Measurements from ENCODE around the gene MCC. TPM values are rescaled to one million over a fixed set of nuclear protein-coding genes. Genes with fewer than 3 reads are reported as not detected.
A peak's percentile ranks its signal among the peaks of the same experiment; 100 is the strongest.

Gene MCC
- total RNA-seq, 2 experiments from 2014 or later, result 2.9 to 3.3 TPM

DNA sequence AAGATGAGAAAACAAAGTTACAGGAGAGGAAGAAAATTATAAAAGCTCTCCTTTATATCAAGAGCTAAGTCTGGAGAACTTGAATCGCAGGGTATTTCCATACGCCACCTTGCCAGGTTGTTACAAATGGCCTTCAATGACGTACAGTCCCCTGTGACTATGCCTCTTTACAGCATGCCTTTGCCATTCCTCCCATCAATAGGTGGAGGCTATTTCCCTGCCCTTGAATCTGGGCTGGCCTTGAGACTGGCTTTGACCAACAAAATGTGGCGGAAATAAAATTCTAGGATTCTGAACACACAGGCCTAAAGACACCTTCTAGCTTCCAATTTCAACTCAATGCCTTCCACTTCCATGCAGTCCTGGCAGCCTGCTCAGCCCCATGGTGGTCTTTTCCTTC is 99.1 kb downstream of the MCC start:
- Mint-ChIP-seq H3K4me3 (no peak overlapping the region), H3K27ac (no peak overlapping the region), H3K27me3 (peaks cover 27% of the 10 kb centered on the region), H3K4me1 (no peaks in the 10 kb centered on the region), H3K9me3 (no peaks in the 10 kb centered on the region), H3K36me3 (ENCODE audit: low read depth) (no peaks in the 10 kb centered on the region)
- ChIA-PET POLR2A (no interaction called here), CTCF (interaction anchor here (2.3 kb wide), 1 partner anchor 9 kb away, joined by 6 read pairs; no protein-coding TSS in a partner anchor)
- DNase-seq, result no peak

DNA sequence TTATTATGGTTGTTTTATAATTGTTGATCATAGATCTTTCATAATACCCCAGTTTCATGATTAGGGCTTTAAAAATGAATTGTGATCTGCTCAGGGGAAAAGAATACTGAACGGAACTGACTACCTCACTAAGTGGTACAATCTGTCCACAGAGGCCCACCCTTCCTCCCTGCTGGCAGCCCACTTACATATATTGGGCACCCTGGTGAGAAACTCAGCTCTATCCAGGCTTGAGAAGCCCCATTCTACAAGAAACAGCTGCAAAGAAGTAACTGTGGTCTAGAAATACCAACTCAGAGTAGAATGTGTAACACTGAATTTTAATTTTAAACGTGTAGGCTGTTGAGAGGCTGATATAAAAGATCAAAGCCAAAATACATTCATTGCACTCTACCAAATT is 100.4 kb downstream of the MCC start:
- Mint-ChIP-seq H3K4me1 (no peaks in the 10 kb centered on the region), H3K27ac (no peak overlapping the region), H3K27me3 (peaks cover 30% of the 10 kb centered on the region), H3K9me3 (no peaks in the 10 kb centered on the region), H3K36me3 (ENCODE audit: low read depth) (no peaks in the 10 kb centered on the region), H3K4me3 (no peak overlapping the region)
- no peak for DNase-seq
- POLR2A ChIA-PET, result no interaction called here
- CTCF ChIA-PET, result no interaction called here

DNA sequence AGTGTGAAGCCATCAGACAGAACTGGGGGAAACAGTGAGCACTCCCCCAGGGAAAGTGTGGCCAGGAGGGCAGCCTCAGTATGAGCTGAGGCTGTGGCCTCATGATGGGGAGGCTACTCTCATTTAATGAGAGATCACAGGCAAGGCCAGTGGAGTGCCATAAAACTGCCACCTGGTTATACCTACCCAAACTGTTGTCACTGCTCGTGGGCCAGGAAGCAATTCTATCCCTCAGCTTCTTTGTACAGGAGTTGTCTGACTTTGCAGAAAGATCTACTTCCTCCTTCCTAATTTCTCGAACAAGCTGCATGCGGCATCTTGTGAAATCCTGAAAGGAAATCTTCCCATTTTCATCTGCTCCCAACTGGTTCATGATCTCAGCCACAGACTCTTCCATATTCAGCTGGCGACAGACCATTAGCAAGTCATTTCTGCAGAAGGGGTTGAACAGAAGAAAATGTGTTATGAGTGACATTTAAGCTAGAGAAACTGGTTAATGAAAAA is 103.4 kb downstream of the MCC start:
- Mint-ChIP-seq H3K27me3 (peaks cover 35% of the 10 kb centered on the region), H3K4me1 (peaks cover 13% of the 10 kb centered on the region), H3K9me3 (no peaks in the 10 kb centered on the region), H3K36me3 (ENCODE audit: low read depth) (peaks cover 3% of the 10 kb centered on the region), H3K4me3 (no peak overlapping the region), H3K27ac (no peak overlapping the region)
- ChIA-PET CTCF (interaction anchor here (0.9 kb wide), 1 partner anchor 10 kb away, joined by 4 read pairs; no protein-coding TSS in a partner anchor), POLR2A (no interaction called here)
- DNase-seq, result no peak

DNA sequence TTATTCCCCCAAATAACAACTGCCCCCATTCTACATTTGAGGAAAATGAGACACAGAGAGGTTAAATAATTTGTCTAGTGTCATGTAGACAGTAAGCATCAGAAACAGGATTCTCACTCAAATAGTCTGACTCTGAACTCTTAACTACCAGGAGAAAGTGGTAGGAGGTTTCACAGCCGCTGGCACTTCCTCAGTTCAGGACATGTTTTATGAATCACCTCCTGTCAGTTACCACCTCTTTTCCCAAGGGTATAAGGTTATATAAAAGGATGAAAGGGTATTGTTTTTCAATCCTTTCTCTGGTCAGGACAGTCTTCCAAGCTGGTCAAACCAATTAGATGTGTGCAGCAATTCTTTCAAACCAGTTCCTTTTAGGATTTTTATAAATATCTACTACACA is 105.5 kb downstream of the MCC start:
- no peak for DNase-seq
- Mint-ChIP-seq H3K4me3 (no peak overlapping the region), H3K36me3 (ENCODE audit: low read depth) (peaks cover 3% of the 10 kb centered on the region), H3K27ac (no peak overlapping the region), H3K4me1 (peaks cover 29% of the 10 kb centered on the region), H3K27me3 (peaks cover 26% of the 10 kb centered on the region), H3K9me3 (no peaks in the 10 kb centered on the region)
- POLR2A ChIA-PET, result no interaction called here
- CTCF ChIA-PET, result no interaction called here

- Mint-ChIP-seq H3K4me3 (no peak overlapping the region), H3K9me3 (peaks cover 5% of the 10 kb centered on the region), H3K36me3 (ENCODE audit: low read depth) (peaks cover 6% of the 10 kb centered on the region), H3K27me3 (peaks cover 26% of the 10 kb centered on the region), H3K4me1 (peaks cover 36% of the 10 kb centered on the region), H3K27ac (no peak overlapping the region)
- CTCF ChIA-PET, result no interaction called here
- POLR2A ChIA-PET, result no interaction called here
- DNase-seq, result no peak
Measured at GRCh38 chr5:113381791-113382190, 106.5 kb downstream of the MCC start.

GRCh38 chr5:113380807-113381326 is 107.4 kb downstream of the MCC start:
- peaks cover 9% of the 10 kb centered on the region for H3K36me3 Mint-ChIP-seq (ENCODE audit: low read depth)
- H3K4me1 Mint-ChIP-seq, result peaks cover 42% of the 10 kb centered on the region
- peaks cover 24% of the 10 kb centered on the region for H3K27me3 Mint-ChIP-seq
- no peak for DNase-seq
- ChIA-PET POLR2A (no interaction called here), CTCF (interaction anchor here (2.0 kb wide), 1 partner anchor 9 kb away, joined by 6 read pairs; no protein-coding TSS in a partner anchor)
- H3K4me3 Mint-ChIP-seq, result no peak overlapping the region
- H3K9me3 Mint-ChIP-seq, result peaks cover 7% of the 10 kb centered on the region
- no peak overlapping the region for H3K27ac Mint-ChIP-seq

DNA sequence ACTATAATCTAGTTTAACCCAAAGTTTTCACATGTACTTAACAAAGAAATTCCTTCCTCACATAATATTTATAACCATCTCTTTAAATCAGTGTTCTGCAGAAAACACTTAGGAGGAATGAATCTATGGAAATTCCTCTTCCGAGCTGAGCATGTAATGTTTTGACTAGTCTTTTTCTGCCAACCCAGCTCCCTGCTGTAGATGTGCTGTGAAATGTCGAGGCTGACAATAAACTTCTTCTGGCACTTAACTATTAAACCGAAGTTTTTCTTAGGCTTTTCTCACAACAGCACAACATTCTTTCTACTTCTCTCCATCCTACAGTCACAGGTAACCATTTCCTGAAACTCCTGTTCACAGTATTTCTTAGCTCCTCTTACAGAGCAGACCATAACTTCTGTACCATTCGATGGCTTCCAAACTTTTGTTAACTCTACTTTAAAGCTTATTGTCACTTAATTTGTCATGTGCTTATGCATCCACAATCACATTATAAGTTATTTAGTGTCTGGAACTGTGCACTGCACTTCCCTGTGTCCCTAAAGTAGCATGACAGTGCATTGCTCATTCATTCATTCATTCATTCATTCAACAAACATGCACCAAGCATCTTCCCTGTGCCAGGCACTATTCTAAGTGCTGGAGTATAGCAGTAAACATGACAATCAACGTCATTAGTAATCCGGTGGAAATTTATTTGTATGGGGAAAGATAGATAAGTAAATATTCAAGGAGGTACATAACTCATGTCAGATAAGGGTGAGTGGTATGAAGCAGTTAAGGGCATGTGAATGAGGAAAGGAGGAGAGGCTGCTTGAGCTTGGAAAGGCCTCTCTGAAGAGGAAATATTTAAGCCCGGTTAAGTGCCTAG is 108.1 kb downstream of the MCC start:
- Mint-ChIP-seq H3K4me3 (no peak overlapping the region), H3K27me3 (peaks cover 19% of the 10 kb centered on the region), H3K27ac (no peak overlapping the region), H3K4me1 (peaks cover 48% of the 10 kb centered on the region), H3K9me3 (peaks cover 7% of the 10 kb centered on the region), H3K36me3 (ENCODE audit: low read depth) (peaks cover 9% of the 10 kb centered on the region)
- CTCF ChIA-PET, result interaction anchor here (0.8 to 2.0 kb wide), 3 partner anchors 9 to 412 kb away, joined by 3 to 6 read pairs (median 3); no protein-coding TSS in a partner anchor
- POLR2A ChIA-PET, result no interaction called here
- no peak for DNase-seq

DNA sequence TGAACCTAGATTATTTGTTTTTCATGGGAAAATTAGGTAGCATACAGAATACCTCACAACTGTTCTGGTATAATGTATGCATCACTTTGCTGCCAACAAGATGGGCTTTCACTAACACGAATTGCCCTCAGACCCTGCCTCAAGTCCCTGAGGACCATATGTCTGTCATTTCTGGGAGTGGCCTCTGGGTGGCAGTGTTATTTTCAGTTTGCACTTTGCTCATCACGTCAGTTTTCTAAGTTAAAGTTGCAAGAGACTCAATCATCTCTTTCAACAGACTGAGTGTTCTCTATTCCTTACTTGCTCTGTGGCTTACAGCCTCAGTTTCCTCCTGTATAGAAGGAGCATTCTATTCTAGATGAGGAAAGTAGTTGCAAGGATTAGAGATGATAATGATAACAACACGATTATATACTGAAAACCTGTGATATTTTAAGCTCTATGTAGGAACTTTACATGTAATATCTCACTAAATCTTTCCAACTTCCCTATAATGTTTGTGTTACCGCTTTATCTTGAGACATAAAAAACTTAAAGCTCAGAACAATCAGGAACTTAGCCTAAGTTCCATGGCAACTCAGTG is 109.2 kb downstream of the MCC start:
- Mint-ChIP-seq H3K27me3 (peaks cover 21% of the 10 kb centered on the region), H3K27ac (peak overlapping the region; percentile 43), H3K4me1 (peaks cover 50% of the 10 kb centered on the region), H3K9me3 (peaks cover 7% of the 10 kb centered on the region), H3K36me3 (ENCODE audit: low read depth) (peaks cover 9% of the 10 kb centered on the region), H3K4me3 (peak overlapping the region; percentile 41)
- POLR2A ChIA-PET, result no interaction called here
- CTCF ChIA-PET, result interaction anchor here (0.5 to 2.0 kb wide), 8 partner anchors 10 to 472 kb away, joined by 3 to 6 read pairs (median 3); no protein-coding TSS in a partner anchor
- DNase-seq, result peak; percentile 67

- ChIA-PET CTCF (interaction anchor here (1.2 to 1.7 kb wide), 2 partner anchors 9 to 15 kb away, joined by 3 read pairs; no protein-coding TSS in a partner anchor), POLR2A (no interaction called here)
- peak overlapping the region; percentile 65 for H3K27ac Mint-ChIP-seq
- peak overlapping the region; percentile 45 for H3K4me3 Mint-ChIP-seq
- peaks cover 19% of the 10 kb centered on the region for H3K27me3 Mint-ChIP-seq
- no peak for DNase-seq
- peaks cover 9% of the 10 kb centered on the region for H3K36me3 Mint-ChIP-seq (ENCODE audit: low read depth)
- peaks cover 7% of the 10 kb centered on the region for H3K9me3 Mint-ChIP-seq
- H3K4me1 Mint-ChIP-seq, result peaks cover 50% of the 10 kb centered on the region
Measured at GRCh38 chr5:113378514-113378913, 109.7 kb downstream of the MCC start.

GRCh38 chr5:113378081-113378480 is 110.2 kb downstream of the MCC start:
- CTCF ChIA-PET, result interaction anchor here (1.7 kb wide), 1 partner anchor 14 kb away, joined by 3 read pairs; no protein-coding TSS in a partner anchor
- peak overlapping the region; percentile 65 for H3K27ac Mint-ChIP-seq

DNA sequence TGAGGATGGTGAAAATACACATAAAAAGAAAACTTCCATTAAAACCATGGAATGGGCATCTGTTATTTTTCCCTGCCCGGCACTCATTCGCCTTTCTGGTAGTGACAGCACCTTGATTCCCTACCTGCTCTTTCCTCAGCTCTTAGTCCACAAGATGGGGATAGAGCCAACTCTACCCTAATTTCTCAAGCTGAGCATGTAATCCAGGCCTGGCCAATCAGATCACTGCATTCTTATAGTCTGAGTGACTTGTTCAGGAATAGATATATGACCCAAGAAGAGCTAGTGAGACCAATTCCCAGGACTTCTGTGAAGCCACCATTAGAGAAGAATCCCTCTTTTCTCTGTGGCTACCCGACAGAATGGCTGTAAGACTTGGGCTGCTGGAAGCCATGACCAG is 111.6 kb downstream of the MCC start:
- no peak overlapping the region for H3K4me3 Mint-ChIP-seq
- ChIA-PET POLR2A (no interaction called here), CTCF (no interaction called here)
- peaks cover 7% of the 10 kb centered on the region for H3K9me3 Mint-ChIP-seq
- H3K27me3 Mint-ChIP-seq, result peaks cover 17% of the 10 kb centered on the region
- no peak overlapping the region for H3K27ac Mint-ChIP-seq
- DNase-seq, result no peak
- peaks cover 51% of the 10 kb centered on the region for H3K4me1 Mint-ChIP-seq
- H3K36me3 Mint-ChIP-seq (ENCODE audit: low read depth), result peaks cover 9% of the 10 kb centered on the region

More at GRCh38 chr5:113378081-113378480, 110.2 kb downstream of the MCC start:
- DNase-seq, result peak; percentile 51
- peaks cover 19% of the 10 kb centered on the region for H3K27me3 Mint-ChIP-seq
- peaks cover 9% of the 10 kb centered on the region for H3K36me3 Mint-ChIP-seq (ENCODE audit: low read depth)
- peak overlapping the region; percentile 45 for H3K4me3 Mint-ChIP-seq
- POLR2A ChIA-PET, result no interaction called here
- H3K4me1 Mint-ChIP-seq, result peaks cover 51% of the 10 kb centered on the region
- peaks cover 7% of the 10 kb centered on the region for H3K9me3 Mint-ChIP-seq

GRCh38 chr5:113375480-113376060 is 112.7 kb downstream of the MCC start:
- no peak overlapping the region for H3K4me3 Mint-ChIP-seq
- peaks cover 12% of the 10 kb centered on the region for H3K27me3 Mint-ChIP-seq
- H3K9me3 Mint-ChIP-seq, result peaks cover 7% of the 10 kb centered on the region
- H3K36me3 Mint-ChIP-seq (ENCODE audit: low read depth), result peaks cover 6% of the 10 kb centered on the region
- no peak for DNase-seq
- ChIA-PET POLR2A (no interaction called here), CTCF (interaction anchor here (0.6 to 1.2 kb wide), 5 partner anchors 10 to 872 kb away, joined by 3 to 5 read pairs (median 3); no protein-coding TSS in a partner anchor)
- peaks cover 44% of the 10 kb centered on the region for H3K4me1 Mint-ChIP-seq
- H3K27ac Mint-ChIP-seq, result no peak overlapping the region

Measured in activated CD4-positive, alpha-beta T cell treated with anti-CD3 and anti-CD28 coated beads, Interleukin-2, amount 10 ng/mL, durations not matched to agents 7 days and 5 days (primary cell).